DOHH2 (cell line): ENCODE data around the gene USP32.

Experiments used
- EZH2phosphoT487 ChIP-seq: fragments of 200-600 bp; sonication (generic); IDR thresholded peaks from 2 replicates; pipeline ENCODE4 v1.6.1; 2017; ENCODE audit warnings: borderline replicate concordance, mild to moderate bottlenecking, antibody characterized with exemption, low read length, moderate library complexity, mixed read lengths
- TF ChIP-seq, protein P1 (sequence below): fragments of 200-600 bp; sonication (generic); IDR thresholded peaks from one replicate; pipeline ENCODE4 v1.5.1; 2014; ENCODE audit warnings: antibody characterized with exemption, mild to moderate bottlenecking, low read depth, low read length; ENCODE audit not compliant: poor library complexity, severe bottlenecking

DNA sequence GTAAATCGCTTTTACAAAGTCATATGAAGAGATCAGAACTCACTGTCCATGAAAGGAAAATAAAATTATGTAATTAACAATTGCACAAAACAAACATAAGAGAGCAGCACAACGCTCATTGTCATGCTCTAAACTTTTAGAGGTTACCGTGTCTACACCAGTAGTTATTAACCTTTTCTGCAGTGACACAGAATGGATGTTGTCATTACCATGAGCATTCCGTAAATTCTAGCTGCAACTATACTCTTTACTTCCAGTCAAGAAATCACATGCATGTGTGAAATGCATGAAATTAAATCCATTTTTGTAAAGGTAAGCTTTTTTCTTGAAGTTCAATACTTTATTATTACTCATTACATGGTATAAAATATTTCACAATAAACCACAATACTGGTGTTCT is 38.2 kb downstream of the USP32 start:
- TF ChIP-seq, protein P1, sequence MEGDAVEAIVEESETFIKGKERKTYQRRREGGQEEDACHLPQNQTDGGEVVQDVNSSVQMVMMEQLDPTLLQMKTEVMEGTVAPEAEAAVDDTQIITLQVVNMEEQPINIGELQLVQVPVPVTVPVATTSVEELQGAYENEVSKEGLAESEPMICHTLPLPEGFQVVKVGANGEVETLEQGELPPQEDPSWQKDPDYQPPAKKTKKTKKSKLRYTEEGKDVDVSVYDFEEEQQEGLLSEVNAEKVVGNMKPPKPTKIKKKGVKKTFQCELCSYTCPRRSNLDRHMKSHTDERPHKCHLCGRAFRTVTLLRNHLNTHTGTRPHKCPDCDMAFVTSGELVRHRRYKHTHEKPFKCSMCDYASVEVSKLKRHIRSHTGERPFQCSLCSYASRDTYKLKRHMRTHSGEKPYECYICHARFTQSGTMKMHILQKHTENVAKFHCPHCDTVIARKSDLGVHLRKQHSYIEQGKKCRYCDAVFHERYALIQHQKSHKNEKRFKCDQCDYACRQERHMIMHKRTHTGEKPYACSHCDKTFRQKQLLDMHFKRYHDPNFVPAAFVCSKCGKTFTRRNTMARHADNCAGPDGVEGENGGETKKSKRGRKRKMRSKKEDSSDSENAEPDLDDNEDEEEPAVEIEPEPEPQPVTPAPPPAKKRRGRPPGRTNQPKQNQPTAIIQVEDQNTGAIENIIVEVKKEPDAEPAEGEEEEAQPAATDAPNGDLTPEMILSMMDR = no peak
- no peak for TF ChIP-seq EZH2phosphoT487
